ENCODE results near the gene SIGLEC8.
"Not testable (repeated sequence)": the region's sequence is repeated elsewhere in the genome, so short reads cannot be mapped to it uniquely, and the experiment has no call there.

SIGLEC8 gene

DNA sequence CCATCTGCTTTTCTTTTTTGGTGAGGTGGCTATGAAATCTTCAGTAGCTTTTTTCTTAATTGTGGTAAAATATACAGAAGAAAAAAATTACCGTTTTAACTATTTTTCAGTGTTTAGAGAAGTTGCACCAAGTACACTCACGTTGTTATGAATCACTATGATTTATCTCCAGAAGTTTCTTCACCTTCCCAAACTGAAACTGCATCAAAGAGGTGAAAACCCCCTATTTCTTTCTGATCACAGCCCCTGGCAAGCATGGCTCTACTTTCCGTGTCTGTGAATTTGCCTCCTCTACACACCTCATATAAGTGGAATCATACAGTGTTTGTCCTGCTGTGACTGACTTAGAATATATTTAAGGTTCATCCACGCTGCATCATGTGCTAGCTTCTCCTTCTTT lies 25.2 kb downstream of the SIGLEC8 start:
- H3K4me3 ChIP-seq (ENCODE audit: low read depth, low read length) = no peak overlapping the region
- TF ChIP-seq, protein P1, sequence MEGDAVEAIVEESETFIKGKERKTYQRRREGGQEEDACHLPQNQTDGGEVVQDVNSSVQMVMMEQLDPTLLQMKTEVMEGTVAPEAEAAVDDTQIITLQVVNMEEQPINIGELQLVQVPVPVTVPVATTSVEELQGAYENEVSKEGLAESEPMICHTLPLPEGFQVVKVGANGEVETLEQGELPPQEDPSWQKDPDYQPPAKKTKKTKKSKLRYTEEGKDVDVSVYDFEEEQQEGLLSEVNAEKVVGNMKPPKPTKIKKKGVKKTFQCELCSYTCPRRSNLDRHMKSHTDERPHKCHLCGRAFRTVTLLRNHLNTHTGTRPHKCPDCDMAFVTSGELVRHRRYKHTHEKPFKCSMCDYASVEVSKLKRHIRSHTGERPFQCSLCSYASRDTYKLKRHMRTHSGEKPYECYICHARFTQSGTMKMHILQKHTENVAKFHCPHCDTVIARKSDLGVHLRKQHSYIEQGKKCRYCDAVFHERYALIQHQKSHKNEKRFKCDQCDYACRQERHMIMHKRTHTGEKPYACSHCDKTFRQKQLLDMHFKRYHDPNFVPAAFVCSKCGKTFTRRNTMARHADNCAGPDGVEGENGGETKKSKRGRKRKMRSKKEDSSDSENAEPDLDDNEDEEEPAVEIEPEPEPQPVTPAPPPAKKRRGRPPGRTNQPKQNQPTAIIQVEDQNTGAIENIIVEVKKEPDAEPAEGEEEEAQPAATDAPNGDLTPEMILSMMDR (IDR thresholded peaks at IDR 0.05; ENCODE audit: low read depth, low read length, missing control alignments) = no peak
- no peak for DNase-seq (ENCODE audit: low read depth)

DNA sequence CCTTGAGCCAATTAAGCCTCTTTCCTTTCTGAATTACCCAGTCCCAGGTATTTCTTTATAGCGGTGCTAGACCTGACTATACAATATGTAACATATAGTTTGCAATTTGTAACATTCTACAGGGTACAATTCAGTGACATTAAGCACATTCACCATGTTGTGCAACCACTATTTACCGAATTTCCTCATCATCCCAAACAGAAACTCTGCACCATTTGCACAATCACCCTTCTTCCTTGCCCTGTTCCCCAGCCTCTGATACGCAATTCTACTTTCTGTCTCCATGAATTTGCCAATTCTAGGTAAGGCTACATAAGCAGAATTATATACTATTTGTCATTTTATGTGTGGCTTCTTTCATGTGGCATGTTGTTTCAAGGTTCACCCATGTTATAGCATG lies 27.1 kb downstream of the SIGLEC8 start:
- no peak for DNase-seq (ENCODE audit: low read depth)
- TF ChIP-seq, protein P1 (IDR thresholded peaks at IDR 0.05; ENCODE audit: low read depth, low read length, missing control alignments) = no peak
- H3K4me3 ChIP-seq (ENCODE audit: low read depth, low read length) = no peak overlapping the region

DNA sequence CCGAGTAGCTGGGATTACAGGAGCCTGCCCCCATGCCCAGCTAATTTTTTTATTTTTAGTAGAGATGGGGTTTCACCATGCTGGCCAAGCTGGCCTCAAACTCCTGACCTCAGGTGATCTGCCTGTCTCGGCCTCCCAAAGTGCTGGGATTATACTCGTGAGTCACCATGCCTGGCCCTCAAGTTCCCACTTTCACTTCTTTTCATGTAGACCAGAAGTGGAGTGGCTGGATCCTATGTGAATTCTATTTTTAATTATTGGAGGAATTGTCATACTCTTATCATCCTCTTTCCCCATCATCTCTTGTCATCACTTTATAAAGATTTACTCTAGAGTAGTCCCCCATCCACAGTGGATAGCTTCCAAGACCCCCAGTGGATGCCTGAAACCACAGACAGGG lies 28.0 kb downstream of the SIGLEC8 start:
- DNase-seq (ENCODE audit: low read depth) = no peak
- TF ChIP-seq, protein P1 (IDR thresholded peaks at IDR 0.05; ENCODE audit: low read depth, low read length, missing control alignments) = no peak
- no peak overlapping the region for H3K4me3 ChIP-seq (ENCODE audit: low read depth, low read length)

DNA sequence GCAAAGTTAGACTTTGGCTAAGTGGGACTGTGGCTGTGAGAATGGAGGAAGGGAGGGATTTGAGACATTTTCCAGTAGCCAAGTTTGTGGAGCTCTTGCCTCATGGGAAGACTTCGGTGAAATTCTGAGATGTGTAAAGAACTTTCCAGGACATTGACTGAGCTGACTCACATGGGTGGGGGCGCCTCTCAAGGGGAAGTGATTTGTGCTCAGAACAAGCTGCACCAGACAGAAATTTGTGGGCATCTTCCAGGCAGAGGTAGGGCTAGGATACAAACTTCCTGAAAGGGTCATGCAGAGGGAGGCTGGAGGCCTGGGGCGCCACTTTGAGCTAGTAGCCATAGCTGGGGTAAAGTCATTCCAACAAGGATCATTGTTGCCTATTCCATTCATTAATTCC lies 31.1 kb downstream of the SIGLEC8 start:
- TF ChIP-seq, protein P1 (IDR thresholded peaks at IDR 0.05; ENCODE audit: low read depth, low read length, missing control alignments) = no peak

DNA sequence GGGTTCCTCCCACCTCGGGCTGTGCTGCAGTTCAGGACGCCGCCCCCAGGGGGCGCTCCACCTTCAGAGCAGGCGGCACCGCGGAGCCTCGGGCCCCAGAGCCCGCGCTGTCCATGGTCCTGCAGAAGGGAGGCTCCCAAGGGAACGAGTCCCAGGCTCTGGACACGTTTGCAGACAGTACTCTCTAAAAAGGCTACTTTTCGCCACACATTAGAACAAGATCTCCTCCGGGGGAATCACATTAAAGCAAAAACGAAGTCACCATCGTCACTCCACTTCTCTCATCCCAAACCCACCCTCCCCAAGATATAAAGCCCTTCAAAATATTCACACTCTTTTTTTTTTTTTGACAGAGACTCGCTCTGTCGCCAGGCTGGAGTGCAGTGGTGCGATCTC lies 36.2 kb downstream of the SIGLEC8 start:
- TF ChIP-seq, protein P1 (IDR thresholded peaks at IDR 0.05; ENCODE audit: low read depth, low read length, missing control alignments) = peak; percentile 99
- H3K4me3 ChIP-seq (ENCODE audit: low read depth, low read length) = no peak overlapping the region
- no peak for DNase-seq (ENCODE audit: low read depth)

More for the DNA sequence above, 31.1 kb downstream of the SIGLEC8 start:
- no peak for DNase-seq (ENCODE audit: low read depth)
- no peak overlapping the region for H3K4me3 ChIP-seq (ENCODE audit: low read depth, low read length)

DNA sequence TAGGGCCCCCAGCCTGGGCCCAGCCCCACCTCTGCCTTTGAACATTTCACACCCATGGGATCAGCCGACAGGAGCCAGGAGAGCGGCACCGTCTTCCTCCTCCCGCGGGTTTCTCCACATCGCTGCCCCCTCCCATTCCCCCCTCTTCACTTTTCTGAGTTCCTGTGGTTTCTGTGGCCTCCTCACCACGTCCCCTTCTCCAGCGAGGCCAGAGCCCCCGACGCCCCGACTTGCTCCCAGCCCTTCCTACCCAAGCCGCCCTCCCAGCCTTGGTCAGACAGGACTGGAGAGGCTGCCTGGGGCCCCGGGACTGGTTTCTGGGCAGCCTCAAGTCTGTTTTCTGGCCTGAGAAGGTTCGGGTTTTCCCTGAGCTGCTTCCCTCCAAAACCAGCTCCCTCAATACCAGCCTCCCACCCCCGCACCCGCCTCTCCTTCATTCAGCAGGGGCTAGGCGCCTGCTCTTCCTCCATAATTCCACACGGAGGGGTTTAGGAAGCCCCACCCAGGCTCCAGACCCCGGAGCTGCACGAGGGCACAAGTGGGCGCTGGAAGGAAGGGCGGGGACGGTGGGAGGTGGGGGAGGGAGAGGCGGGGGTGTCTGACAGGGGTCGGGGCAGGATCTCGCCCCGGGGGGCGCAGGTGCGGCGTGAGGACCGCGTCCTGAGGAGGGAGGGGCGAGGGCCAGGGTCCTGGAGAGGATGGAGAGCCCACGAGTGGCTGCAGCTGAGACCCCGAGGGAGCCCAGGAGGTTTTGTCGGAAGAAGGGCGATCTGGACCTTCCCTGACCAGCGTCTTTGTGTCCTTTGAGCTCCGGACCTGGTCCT lies 36.8 kb downstream of the SIGLEC8 start:
- no peak for DNase-seq (ENCODE audit: low read depth)
- TF ChIP-seq, protein P1 (IDR thresholded peaks at IDR 0.05; ENCODE audit: low read depth, low read length, missing control alignments) = no peak
- H3K4me3 ChIP-seq (ENCODE audit: low read depth, low read length) = no peak overlapping the region

DNA sequence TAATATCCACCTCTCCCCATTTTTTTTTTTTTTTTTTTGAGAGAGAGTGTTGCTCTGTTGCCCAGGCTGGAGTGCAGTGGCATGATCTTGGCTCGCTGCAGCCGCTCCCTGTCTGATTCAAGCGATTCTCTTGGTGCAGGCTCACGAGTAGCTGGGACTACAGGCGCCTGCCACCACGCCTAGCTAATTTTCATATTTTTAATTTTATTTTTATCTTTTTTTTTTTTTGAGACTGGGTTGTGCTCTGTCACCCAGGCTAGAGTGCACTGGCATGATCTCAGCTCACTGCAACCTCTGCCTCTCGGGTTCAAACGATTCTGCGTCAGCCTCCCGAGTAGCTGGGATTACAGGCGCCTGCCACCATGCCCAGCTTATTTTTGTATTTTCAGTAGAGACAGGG lies 37.7 kb downstream of the SIGLEC8 start:
- not testable (repeated sequence) for DNase-seq (ENCODE audit: low read depth); H3K4me3 ChIP-seq (ENCODE audit: low read depth, low read length)

Data from GM12864 (cell line).